ELF-1 (cell line): ENCODE measurements around the gene USF2.
A peak's percentile ranks its signal among the peaks of the same experiment; 100 is the strongest.
"Not testable (repeated sequence)": the region's sequence is repeated elsewhere in the genome, so short reads cannot be mapped to it uniquely, and the experiment has no call there.

Experiments used
- DNase-seq: peaks from one replicate; pipeline ENCODE4 v3.0.0-alpha.2; 2016; ENCODE audit warnings: low read depth, low spot score

USF2 gene

GRCh38 chr19:35285095-35285449 lies 16.3 kb downstream of the USF2 start:
- DNase-seq, result no peak

GRCh38 chr19:35285465-35285864 lies 16.7 kb downstream of the USF2 start:
- not testable (repeated sequence) for DNase-seq

- DNase-seq, result not testable (repeated sequence)
Measured at GRCh38 chr19:35286101-35286500, 17.3 kb downstream of the USF2 start.

GRCh38 chr19:35287713-35288112 lies 19.0 kb downstream of the USF2 start:
- DNase-seq, result no peak

GRCh38 chr19:35288331-35288730 lies 19.6 kb downstream of the USF2 start:
- DNase-seq, result no peak

- no peak for DNase-seq
Measured at GRCh38 chr19:35288906-35289305, 20.1 kb downstream of the USF2 start.

GRCh38 chr19:35290381-35291127 lies 21.8 kb downstream of the USF2 start:
- no peak for DNase-seq

- DNase-seq, result no peak
Measured at GRCh38 chr19:35291259-35291658, 22.5 kb downstream of the USF2 start.

GRCh38 chr19:35291916-35292315 lies 23.2 kb downstream of the USF2 start, which contains the start of gene MAG:
TSS of gene MAG (plus strand) at chr19:35292161. CDS start at chr19:35295409, 3,248 bp downstream.
- no peak for DNase-seq

GRCh38 chr19:35292421-35293362 lies 23.9 kb downstream of the USF2 start:
- DNase-seq, result no peak

GRCh38 chr19:35293363-35293739 lies 24.6 kb downstream of the USF2 start:
- DNase-seq, result no peak

- no peak for DNase-seq
Measured at GRCh38 chr19:35293808-35294207, 25.0 kb downstream of the USF2 start.

GRCh38 chr19:35294328-35294727 lies 25.6 kb downstream of the USF2 start:
- no peak for DNase-seq

- DNase-seq, result no peak
Measured at GRCh38 chr19:35294859-35295791, 26.4 kb downstream of the USF2 start.

GRCh38 chr19:35295792-35296462 lies 27.2 kb downstream of the USF2 start:
- DNase-seq, result peak; percentile 41

- DNase-seq, result no peak
Measured at GRCh38 chr19:35296644-35297514, 28.1 kb downstream of the USF2 start.

- DNase-seq, result no peak
Measured at GRCh38 chr19:35297515-35297848, 28.7 kb downstream of the USF2 start.

GRCh38 chr19:35297922-35298321 lies 29.2 kb downstream of the USF2 start:
- no peak for DNase-seq

GRCh38 chr19:35298561-35298972 lies 29.8 kb downstream of the USF2 start:
- DNase-seq, result no peak
